IPS-18a (cell line): ENCODE data around the gene CIDEC.
"Not testable (repeated sequence)": the region's sequence is repeated elsewhere in the genome, so short reads cannot be mapped to it uniquely, and the experiment has no call there.

Source experiments
- H3K27ac ChIP-seq: one replicate; pipeline ENCODE4 v1.5.1; 2013; ENCODE audit warnings: low read length
- H3K27me3 ChIP-seq: one replicate; pipeline ENCODE4 v1.6.1; 2013; ENCODE audit warnings: mild to moderate bottlenecking, low read length; ENCODE audit not compliant: control insufficient read depth, insufficient read depth
- H3K36me3 ChIP-seq: one replicate; pipeline ENCODE4 v1.6.1; 2013; ENCODE audit warnings: low read depth, low read length; ENCODE audit not compliant: control insufficient read depth
- H3K4me1 ChIP-seq: one replicate; pipeline ENCODE4 v1.6.1; 2013; ENCODE audit warnings: low read depth, low read length; ENCODE audit not compliant: control insufficient read depth
- H3K4me3 ChIP-seq: one replicate; pipeline ENCODE4 v1.5.1; 2013; ENCODE audit warnings: low read length
- H3K9ac ChIP-seq: one replicate; pipeline ENCODE4 v1.6.1; 2013; ENCODE audit warnings: mild to moderate bottlenecking, low read length, moderate library complexity
- H3K9me3 ChIP-seq: one replicate; pipeline ENCODE4 v1.6.1; 2013; ENCODE audit warnings: low read depth, low read length; ENCODE audit not compliant: control insufficient read depth

The CIDEC gene

DNA sequence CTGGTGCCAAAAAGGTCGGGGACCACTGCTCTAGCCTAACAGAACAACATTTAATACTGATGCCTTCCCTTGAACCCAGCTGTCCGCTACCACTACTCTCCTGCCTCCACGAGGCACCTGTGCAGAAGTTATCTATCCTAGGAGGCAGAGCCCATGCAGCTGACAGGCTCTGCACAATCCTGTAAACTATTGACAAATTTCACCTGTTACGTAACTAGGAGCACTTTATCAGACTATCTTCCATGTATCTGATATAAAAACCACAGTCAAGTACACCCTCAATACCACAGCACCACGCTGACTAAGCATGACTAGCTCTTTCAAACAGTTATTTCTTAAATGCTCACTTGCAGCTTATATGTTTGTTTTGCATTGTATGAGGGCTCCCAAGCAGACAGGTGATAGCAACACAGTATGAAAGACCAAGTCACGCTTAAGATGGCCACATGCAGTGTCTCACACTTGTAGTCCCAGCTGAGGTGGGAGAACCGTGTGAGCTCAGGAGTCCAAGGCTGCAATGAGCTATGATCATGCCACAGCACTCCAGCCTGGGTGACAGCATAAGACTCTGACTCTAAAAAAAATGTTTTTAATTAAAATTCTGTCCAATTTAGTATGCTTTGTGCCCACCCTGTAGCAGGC is 32.4 kb upstream of the CIDEC start:
- no peak overlapping the region for H3K27ac ChIP-seq
- no peak overlapping the region for H3K9ac ChIP-seq
- H3K36me3 ChIP-seq: no peaks in the 10 kb centered on the region
- peaks cover 13% of the 10 kb centered on the region for H3K4me1 ChIP-seq
- H3K27me3 ChIP-seq: peaks cover 16% of the 10 kb centered on the region
- H3K4me3 ChIP-seq: no peak overlapping the region
- no peaks in the 10 kb centered on the region for H3K9me3 ChIP-seq

GRCh38 chr3:9911863-9912262 is 31.8 kb upstream of the CIDEC start:
- no peak overlapping the region for H3K27ac ChIP-seq
- no peak overlapping the region for H3K9ac ChIP-seq
- peaks cover 16% of the 10 kb centered on the region for H3K27me3 ChIP-seq
- peaks cover 10% of the 10 kb centered on the region for H3K4me1 ChIP-seq
- no peaks in the 10 kb centered on the region for H3K9me3 ChIP-seq
- H3K36me3 ChIP-seq: no peaks in the 10 kb centered on the region
- H3K4me3 ChIP-seq: no peak overlapping the region

GRCh38 chr3:9909221-9910013 is 29.4 kb upstream of the CIDEC start:
- Histone ChIP-seq H3K4me3 (no peak overlapping the region), H3K9ac (no peak overlapping the region), H3K9me3 (no peaks in the 10 kb centered on the region), H3K27ac (no peak overlapping the region), H3K27me3 (peaks cover 6% of the 10 kb centered on the region), H3K4me1 (no peaks in the 10 kb centered on the region), H3K36me3 (no peaks in the 10 kb centered on the region)

DNA sequence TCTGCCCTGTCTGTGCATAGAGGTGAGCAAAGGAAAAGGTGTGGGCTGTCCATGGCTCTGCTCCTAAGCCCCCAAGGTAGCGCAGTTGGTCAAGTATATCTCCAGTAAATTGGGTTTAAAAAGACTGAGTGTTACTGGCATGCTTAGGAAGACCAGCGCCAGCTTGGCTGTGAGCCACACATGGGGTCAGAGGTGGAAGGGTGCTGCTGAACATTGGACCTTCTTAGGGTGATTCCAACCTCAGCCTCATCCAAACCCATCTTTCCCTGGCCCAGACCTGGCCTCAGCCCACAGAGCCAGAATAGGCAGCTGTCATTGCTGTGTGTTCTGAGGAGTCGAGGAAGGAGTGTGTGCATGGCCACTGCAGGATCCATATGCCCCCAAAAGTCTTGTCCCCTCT is 28.2 kb upstream of the CIDEC start:
- Histone ChIP-seq H3K9ac (no peak overlapping the region), H3K4me3 (no peak overlapping the region), H3K9me3 (no peaks in the 10 kb centered on the region), H3K27ac (no peak overlapping the region), H3K27me3 (no peaks in the 10 kb centered on the region), H3K36me3 (no peaks in the 10 kb centered on the region), H3K4me1 (no peaks in the 10 kb centered on the region)

DNA sequence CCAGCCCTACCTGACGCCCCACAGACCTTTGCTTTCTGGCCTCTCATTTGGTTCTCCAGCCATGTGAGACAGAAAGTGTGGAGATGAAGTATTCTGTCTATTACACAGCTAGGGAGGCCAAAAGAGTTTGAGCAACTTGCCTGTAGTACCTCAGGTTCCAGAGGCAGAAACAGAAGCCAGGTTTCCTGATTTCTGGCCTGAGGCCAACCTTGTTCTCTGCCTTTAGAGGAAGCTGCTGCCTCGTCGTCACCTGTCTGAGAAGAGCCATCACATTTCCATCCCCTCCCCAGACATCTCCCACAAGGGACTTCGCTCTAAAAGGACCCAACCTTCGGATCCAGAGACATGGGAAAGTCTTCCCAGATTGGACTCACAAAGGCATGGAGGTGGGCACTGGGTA is 26.4 kb upstream of the CIDEC start:
- Histone ChIP-seq H3K27ac (no peak overlapping the region), H3K9ac (no peak overlapping the region), H3K27me3 (no peaks in the 10 kb centered on the region), H3K4me3 (no peak overlapping the region), H3K36me3 (no peaks in the 10 kb centered on the region), H3K9me3 (no peaks in the 10 kb centered on the region), H3K4me1 (peaks cover 9% of the 10 kb centered on the region)

GRCh38 chr3:9903904-9904303 is 23.9 kb upstream of the CIDEC start:
- H3K9ac ChIP-seq: no peak overlapping the region
- no peaks in the 10 kb centered on the region for H3K9me3 ChIP-seq
- H3K27me3 ChIP-seq: no peaks in the 10 kb centered on the region

DNA sequence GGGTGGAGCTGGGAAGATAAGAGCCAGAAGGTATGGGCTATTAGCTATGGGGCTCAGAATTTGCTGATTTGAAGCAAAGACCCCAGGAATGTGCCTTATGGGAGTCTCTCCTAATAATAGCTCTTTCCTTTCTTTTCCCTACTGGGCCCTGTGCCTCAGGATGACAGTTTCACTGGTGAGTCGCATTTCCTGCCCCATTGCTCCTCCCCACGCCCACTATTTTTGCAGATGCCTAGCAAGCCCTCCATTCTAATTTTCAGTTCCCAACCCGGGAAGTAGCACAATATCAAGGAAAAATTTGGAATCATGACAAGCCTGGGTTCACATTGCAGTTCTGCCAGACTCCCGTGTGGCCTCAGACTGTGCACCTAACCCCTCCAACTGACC is 23.2 kb upstream of the CIDEC start:
- Histone ChIP-seq H3K9ac (no peak overlapping the region), H3K27ac (no peak overlapping the region), H3K27me3 (no peaks in the 10 kb centered on the region), H3K4me3 (no peak overlapping the region), H3K4me1 (peaks cover 9% of the 10 kb centered on the region), H3K9me3 (no peaks in the 10 kb centered on the region), H3K36me3 (no peaks in the 10 kb centered on the region)

More at GRCh38 chr3:9903904-9904303, 23.9 kb upstream of the CIDEC start:
- Histone ChIP-seq H3K36me3 (no peaks in the 10 kb centered on the region), H3K4me3 (no peak overlapping the region), H3K27ac (no peak overlapping the region), H3K4me1 (peaks cover 9% of the 10 kb centered on the region)

- Histone ChIP-seq H3K9ac (no peak within 1 kb of the TSS), H3K36me3 (no peaks in the 10 kb centered on the region), H3K27ac (no peak within 1 kb of the TSS), H3K9me3 (no peaks in the 10 kb centered on the region), H3K27me3 (no peaks in the 10 kb centered on the region), H3K4me3 (no peak within 1 kb of the TSS), H3K4me1 (peaks cover 9% of the 10 kb centered on the region)
Measured at GRCh38 chr3:9902372-9903237, 22.6 kb upstream of the CIDEC start, which contains the start of gene IL17RE. Gene IL17RE (plus strand): TSS chr3:9902848. CDS start chr3:9902933, 85 bp downstream.

- no peaks in the 10 kb centered on the region for H3K9me3 ChIP-seq
- peaks cover 9% of the 10 kb centered on the region for H3K4me1 ChIP-seq
- H3K4me3 ChIP-seq: no peak overlapping the region
- H3K9ac ChIP-seq: no peak overlapping the region
- H3K27me3 ChIP-seq: no peaks in the 10 kb centered on the region
- H3K27ac ChIP-seq: no peak overlapping the region
- no peaks in the 10 kb centered on the region for H3K36me3 ChIP-seq
Measured at GRCh38 chr3:9901967-9902366, 21.9 kb upstream of the CIDEC start.

DNA sequence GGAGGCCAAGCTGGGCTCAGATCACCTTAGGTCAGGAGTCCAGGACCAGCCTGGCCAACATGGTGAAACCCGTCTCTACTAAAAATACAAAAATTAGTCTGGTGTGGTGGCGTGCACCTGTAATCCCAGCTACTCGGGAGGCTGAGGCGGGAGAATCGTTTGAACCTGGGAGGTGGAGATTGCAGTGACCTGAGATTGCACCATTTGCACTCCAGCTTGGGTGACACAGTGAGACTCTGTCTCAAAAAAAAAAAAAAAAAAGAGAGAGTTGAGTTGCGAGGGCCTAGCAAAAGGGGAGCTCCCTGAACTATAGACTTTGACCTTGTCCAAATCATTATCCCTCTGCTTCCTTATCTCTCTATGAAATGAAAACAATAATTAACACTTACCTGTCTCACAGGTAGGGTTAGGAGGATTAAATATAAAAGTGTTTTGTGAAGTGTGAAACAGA is 20.9 kb upstream of the CIDEC start:
- not testable (repeated sequence) for H3K9ac ChIP-seq, H3K27me3 ChIP-seq, H3K27ac ChIP-seq, H3K36me3 ChIP-seq, H3K4me1 ChIP-seq, H3K4me3 ChIP-seq, H3K9me3 ChIP-seq

DNA sequence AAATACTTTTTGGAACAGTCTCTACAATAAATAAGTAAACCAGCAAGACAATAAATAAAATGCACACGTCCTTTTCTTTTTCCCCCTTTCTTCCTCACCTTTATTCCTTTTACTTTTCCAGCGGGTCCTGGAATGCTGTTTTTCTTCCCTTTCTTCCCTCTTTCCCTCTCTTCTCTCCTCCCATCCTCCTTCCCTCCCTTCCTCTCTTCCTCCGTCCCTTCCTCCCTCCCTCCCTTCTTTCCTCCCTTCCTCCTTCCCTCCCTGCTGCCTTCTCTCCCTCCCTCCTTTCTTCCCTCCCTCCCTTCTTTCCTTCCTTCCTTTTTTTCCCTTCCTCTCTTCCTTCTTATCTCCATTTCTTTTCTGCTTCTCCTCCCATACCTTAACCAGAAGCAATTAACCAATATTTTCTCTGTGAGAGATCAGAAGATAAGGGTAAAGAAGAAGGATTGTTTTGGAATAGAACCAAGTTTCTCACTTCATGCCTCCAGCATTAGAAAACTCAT is 19.3 kb upstream of the CIDEC start:
- Histone ChIP-seq H3K27me3 (no peaks in the 10 kb centered on the region), H3K36me3 (no peaks in the 10 kb centered on the region), H3K9ac (no peak overlapping the region), H3K4me1 (peaks cover 9% of the 10 kb centered on the region), H3K4me3 (no peak overlapping the region), H3K9me3 (no peaks in the 10 kb centered on the region), H3K27ac (no peak overlapping the region)
